GM19328 (cell line): ENCODE measurements around the gene VARS2.
"Not testable (repeated sequence)": the region's sequence is repeated elsewhere in the genome, so short reads cannot be mapped to it uniquely, and the experiment has no call there.

Experiments used
- ATAC-seq: cut with Tn5 transposase; IDR thresholded peaks from one replicate; pipeline ENCODE4 v1.9.1; 2021; ENCODE audit warnings: mild to moderate bottlenecking, moderate library complexity; ENCODE audit not compliant: unreplicated experiment

The VARS2 gene

GRCh38 chr6:30927080-30927479 lies 13.0 kb downstream of the VARS2 start:
- not testable (repeated sequence) for ATAC-seq

- no peak for ATAC-seq
Observed at GRCh38 chr6:30928677-30929076, 14.6 kb downstream of the VARS2 start.

GRCh38 chr6:30930506-30930905 lies 16.5 kb downstream of the VARS2 start:
- ATAC-seq, result no peak

DNA sequence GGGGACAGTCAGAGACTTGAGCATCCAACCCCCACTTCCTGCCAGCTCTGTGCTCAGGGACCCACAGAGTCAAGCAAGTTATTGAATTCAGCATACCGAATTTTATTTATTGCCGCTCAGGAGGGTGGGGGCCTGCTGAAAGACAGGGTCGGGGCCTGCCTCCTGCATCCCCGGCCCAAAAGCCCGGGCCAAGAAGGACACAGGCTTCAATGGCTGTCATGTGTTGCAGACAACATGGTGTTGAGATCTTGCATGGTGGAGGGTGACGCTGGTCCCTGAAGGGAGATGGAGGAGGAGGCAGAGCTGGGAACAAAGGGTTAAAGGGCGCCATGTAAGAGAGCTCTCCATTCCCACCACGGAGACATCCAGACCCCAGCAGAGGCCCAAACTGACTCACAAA lies 17.2 kb downstream of the VARS2 start:
- ATAC-seq, result no peak

DNA sequence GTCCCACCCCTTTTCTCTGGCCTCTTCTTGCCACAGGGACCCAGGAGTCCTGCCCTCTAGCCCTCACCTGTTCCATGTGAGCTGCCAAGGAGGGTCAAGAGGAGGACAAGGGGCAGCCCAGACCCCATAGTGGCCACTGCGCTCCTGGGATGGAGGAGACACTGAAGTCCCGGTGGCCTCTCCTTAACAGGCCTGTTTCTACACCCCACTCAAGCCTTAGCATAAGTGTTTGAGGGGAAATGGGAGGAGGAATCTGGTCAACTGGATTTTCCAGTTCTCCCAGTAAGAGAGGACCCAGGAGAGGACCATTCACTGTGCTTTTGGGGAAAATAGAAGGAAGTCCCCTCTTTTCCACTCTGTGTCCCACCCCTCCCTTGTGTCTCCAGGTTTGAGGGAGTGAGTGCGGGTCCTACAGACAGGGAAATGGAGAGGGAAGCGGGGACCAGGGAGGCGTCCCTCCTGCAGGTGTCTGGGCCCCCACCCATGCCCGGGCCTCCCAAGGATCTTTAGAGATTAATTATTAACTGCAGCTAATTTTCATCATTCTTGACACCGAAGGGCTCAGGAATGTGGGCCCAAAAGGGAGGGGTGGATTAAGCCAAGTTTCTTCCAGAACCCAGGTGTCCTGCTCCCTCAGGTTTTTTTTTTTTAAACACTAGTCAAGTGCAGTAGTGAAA lies 18.1 kb downstream of the VARS2 start, which contains the start of gene SFTA2:
SFTA2 (minus strand) TSS at position 202 of the 677 bp plus-strand sequence; CDS start at position 128, 74 bp downstream.
- ATAC-seq, result no peak

DNA sequence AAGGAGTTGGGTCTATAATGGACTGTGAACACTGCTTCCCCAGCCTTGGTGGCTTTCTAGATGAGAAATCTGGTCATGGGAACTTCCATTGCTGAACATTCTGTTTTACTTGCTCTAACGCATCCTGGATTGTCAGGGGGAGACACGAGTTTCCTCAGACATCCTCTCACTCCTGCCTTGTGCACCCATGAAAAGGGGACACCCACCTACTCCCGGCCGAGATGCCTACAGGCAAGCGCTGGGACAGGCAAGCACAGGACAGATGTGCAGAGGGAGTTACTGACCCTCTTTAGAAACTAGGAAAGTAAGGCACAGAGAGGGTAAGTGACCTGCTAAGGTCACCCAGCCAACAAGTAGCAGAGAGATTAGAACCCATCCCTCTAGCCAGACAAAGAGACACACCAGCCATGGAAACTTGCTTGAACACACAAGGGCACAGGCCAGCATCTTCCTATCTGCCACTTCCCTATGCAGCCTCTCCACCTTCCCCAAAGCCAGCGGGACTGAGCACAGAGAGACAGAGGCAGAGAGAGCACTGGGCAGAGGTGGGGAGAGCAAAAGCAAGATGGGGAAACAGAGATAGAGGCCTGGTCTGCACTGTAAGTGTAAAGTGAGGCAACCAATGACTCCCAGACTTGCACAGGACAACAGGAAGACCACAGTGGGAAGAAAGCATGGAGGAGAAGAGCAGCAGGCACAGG lies 18.8 kb downstream of the VARS2 start:
- no peak for ATAC-seq

DNA sequence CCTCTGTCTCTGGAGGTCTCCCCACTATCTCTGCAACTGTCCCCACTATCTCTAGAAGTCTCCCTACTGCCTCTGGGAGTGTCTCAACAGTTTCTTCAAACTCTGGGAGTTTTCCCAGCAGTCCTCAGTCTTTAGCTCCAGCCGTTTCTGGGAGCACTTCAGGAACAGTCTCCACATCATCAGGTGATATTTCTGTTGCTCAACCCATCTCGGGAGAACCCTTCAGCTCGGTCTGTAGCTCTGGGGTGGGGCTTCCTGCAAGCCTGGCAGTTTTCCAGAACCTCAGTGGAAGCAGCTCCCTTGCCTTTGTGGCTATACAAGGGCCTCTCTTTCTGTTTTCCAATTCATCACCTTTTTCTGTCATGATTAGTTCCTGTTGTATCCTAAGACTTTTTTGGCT lies 21.0 kb downstream of the VARS2 start:
- no peak for ATAC-seq

- no peak for ATAC-seq
Observed at GRCh38 chr6:30937265-30937664, 23.2 kb downstream of the VARS2 start.

GRCh38 chr6:30938730-30939129 lies 24.7 kb downstream of the VARS2 start:
- ATAC-seq, result no peak

- no peak for ATAC-seq
Observed at GRCh38 chr6:30939473-30939872, 25.4 kb downstream of the VARS2 start.

DNA sequence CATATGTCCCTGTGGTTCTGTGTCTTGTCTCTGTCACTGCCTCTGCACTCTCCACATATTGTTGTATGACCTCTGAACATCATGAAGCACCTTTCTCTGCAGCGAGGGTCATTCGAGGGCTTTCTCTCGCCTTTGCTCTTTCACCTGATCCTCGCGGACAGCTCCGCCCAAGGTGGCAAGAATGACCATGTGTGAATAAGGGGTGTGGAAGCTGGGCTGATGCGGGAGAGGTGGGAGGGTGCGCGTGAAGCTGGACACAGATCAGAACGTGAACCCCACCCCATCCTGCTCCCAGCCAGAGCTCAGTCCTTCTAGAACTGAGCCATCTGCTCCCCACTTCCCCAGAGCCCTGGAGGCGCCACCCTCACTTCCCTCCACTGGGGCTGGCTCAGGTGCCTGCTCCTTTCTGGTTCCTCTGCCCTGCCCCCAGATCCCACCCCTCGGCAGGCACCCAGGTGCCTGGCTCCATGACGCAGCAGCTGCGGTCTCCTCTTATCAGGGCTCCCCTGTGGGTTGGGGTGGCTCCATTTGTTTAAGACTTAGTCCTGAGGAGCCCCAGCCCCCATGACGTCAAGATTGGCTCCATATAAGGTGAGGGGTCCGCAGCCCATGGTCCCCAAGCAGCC lies 26.4 kb downstream of the VARS2 start, which contains the start of gene MUCL3:
MUCL3 (plus strand) TSS at position 613 of the 626 bp plus-strand sequence. CDS start 27 bp downstream, outside the sequence.
- no peak for ATAC-seq

GRCh38 chr6:30942338-30943060 lies 28.5 kb downstream of the VARS2 start:
- no peak for ATAC-seq

DNA sequence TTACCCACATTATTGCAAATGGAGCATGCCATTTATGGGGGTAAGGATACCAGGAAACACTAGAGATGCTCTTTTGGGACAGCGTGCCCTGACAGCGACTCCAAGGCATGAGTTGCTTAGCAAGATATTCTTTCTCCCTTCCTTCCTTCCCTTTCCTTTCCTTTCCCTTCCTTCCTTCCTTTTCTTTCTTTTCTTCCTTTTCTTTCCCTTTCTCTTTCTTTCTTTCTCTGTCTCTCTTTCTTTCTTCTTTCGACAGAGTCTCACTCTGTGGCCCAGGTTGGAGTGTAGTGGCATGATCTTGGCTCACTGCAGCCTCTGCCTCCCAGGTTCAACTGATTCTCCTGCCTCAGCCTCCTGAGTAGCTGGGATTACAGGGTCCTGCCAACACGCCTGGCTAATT lies 30.0 kb downstream of the VARS2 start:
- no peak for ATAC-seq

DNA sequence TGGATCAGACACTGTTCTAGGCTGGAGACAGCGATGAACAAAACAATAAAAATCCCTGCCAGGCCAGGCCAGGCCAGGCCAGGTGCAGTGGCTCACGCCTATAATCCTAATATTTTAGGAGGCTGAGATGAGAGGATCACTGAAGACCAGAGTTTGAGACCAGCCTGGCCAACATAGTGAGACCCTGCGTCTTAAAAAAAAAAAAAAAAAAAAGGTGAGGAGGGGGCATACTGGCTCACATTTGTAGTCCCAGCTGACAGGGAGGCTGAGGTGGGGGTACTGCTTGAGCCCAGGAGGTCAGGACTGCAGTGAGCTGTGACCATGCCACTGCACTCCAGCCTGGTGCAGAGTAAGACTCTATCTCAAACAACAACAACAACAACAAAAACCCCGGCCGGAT lies 31.2 kb downstream of the VARS2 start:
- ATAC-seq, result no peak

DNA sequence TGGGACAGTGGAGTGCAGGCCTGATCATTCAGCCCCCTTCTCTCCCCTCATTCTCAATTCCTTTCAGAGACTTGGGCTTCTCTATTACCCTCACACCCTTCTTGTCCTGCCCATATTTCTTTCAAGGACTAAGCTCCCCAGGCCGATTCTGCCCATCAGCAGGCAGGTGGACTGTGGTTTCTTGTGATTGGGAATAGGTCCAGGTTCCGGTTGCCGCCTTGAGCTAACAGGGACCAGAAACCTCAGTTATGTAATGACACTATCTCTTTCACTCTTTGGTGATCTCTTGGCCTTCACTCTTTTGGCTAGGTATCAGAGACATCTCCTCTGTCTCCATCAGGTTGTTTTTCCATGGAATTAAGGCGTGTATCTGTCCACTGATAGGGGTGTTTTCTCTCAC lies 33.2 kb downstream of the VARS2 start:
- no peak for ATAC-seq

DNA sequence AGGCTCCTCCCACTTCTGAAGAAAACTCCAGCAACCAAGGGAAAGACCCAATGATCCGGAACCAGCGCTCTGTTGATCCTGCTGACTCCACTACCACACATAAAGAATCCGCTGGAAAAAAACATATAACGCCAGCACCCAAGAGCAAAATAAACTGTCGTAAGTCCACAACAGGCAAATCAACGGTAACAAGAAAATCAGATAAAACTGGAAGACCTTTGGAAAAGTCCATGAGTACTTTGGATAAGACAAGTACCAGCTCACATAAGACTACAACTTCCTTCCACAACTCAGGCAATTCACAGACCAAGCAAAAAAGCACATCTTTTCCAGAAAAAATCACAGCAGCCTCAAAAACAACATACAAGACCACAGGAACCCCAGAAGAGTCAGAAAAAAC lies 34.8 kb downstream of the VARS2 start:
- ATAC-seq, result no peak

DNA sequence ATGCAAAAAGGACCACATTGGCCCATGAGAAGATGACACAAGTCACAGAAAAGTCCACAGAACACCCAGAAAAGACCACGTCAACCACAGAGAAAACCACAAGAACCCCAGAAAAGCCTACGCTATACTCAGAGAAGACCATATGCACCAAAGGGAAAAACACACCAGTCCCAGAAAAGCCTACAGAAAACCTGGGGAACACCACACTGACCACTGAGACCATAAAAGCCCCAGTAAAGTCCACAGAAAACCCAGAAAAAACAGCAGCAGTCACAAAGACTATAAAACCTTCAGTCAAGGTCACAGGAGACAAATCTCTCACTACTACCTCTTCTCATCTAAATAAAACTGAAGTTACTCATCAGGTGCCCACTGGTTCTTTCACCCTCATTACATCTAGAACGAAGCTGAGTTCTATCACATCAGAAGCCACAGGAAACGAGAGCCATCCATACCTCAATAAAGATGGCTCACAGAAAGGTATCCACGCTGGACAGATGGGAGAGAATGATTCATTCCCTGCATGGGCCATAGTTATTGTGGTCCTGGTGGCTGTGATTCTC lies 38.0 kb downstream of the VARS2 start:
- ATAC-seq, result no peak

- ATAC-seq, result no peak
Observed at GRCh38 chr6:30954631-30955366, 40.8 kb downstream of the VARS2 start.

DNA sequence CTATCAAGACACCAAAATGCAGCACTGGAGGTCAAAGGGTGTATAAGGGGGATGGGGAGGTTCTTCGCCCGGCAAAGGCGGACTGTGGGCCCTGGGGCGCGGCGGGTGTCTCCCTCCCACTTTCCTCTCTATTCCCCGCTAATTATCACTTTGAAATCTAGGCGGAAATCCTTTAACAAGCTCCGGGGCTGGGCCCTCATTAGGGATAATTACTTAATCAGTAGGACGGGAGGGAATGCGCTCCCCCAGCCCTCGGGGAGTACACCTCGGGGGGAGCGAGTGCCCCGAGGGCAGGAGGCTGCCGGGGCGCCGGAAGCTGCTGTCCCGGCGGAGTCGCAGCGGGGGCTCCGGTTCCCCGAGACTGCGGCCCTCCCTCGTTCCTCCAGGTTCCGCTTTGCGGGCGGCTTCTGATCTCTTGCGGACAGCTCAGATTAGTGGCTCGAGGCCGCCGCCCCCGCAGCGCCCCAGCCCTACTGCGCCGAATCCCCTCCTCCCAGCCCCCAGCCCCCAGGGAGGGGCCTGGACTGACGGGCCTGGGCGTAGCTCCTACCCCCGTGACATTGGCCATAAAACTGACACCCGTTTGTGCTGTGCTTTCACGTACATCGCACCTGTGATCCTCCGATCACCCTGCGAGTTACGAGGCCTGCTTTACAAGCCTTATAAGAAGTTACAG lies 41.5 kb downstream of the VARS2 start:
- ATAC-seq, result no peak

- no peak for ATAC-seq
Observed at GRCh38 chr6:30957716-30958115, 43.7 kb downstream of the VARS2 start.
